ENCODE results near the gene ZSWIM9. TPM values are rescaled to one million over a fixed set of nuclear protein-coding genes. Genes with fewer than 3 reads are reported as not detected.

ZSWIM9 gene
- total and polyA plus RNA-seq, 2 experiments from 2014 or later: 1.5 to 7.0 TPM

- no peaks in the 10 kb centered on the region for H3K9me3 ChIP-seq (ENCODE audit: low read depth)
- TF ChIP-seq CTCF (IDR thresholded peaks at IDR 0.05; ENCODE audit: low read depth, low read length): no peak
- DNase-seq (ENCODE audit: low read depth in 1 of 2, low spot score in 1 of 2): no peak
- no peaks in the 10 kb centered on the region for H3K36me3 ChIP-seq
- no peak overlapping the region for H3K4me3 ChIP-seq
- no peaks in the 10 kb centered on the region for H3K4me1 ChIP-seq (ENCODE audit: low read depth)
- no peak overlapping the region for H3K27ac ChIP-seq
- no peaks in the 10 kb centered on the region for H3K27me3 ChIP-seq
Measured at GRCh38 chr19:48158210-48158790, 12.2 kb upstream of the ZSWIM9 start.

DNA sequence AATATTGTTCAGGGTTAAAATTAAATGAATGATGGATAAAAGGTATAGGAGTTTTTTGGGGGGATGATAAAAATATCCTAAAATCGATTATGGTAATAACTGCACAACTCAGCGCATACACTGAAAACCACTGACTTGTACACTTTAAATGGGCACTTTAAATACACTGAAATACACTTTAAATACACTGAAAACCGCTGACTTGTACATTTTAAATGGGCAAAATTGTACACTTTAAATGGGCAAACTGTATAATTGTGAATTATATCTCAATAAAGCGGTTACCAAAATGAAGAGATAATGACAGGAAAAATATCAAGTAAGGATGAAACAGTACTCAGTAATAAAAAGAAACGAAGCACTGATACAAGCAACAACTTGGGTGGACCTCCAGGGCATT is 1.8 kb upstream of the ZSWIM9 start:
- no peak overlapping the region for H3K27ac ChIP-seq

DNA sequence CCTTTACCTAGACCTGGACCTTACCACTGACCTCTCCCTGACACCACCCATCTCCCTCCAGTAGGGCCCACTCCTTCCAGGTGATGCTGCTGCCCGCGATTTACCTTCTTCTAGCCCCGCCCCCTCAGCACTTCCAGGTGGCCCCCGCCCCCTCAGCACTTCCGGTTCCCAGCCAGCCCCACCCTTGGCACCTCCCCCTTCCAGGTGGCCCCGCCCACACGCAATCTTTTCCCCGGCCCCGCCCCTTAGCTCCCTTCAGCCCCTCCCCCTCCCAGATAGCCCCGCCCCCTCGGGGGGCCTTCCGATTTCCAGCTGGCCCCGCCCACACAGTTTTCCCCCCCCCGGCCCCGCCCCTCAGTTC is 922 bp upstream of the ZSWIM9 start:
- peaks cover 11% of the 10 kb centered on the region for H3K36me3 ChIP-seq
- no peaks in the 10 kb centered on the region for H3K9me3 ChIP-seq (ENCODE audit: low read depth)
- H3K4me3 ChIP-seq: peak overlapping the region; percentile 84
- H3K27me3 ChIP-seq: no peaks in the 10 kb centered on the region
- TF ChIP-seq CTCF (IDR thresholded peaks at IDR 0.05; ENCODE audit: low read depth, low read length): no peak
- peak overlapping the region; percentile 12 for H3K27ac ChIP-seq
- DNase-seq (ENCODE audit: low read depth in 1 of 2, low spot score in 1 of 2): peak; percentile 68 to 82
- H3K4me1 ChIP-seq (ENCODE audit: low read depth): no peaks in the 10 kb centered on the region

More for the DNA sequence above, 1.8 kb upstream of the ZSWIM9 start:
- Histone ChIP-seq H3K36me3 (peaks cover 3% of the 10 kb centered on the region), H3K27me3 (no peaks in the 10 kb centered on the region), H3K9me3 (ENCODE audit: low read depth) (no peaks in the 10 kb centered on the region), H3K4me3 (no peak overlapping the region), H3K4me1 (ENCODE audit: low read depth) (no peaks in the 10 kb centered on the region)
- DNase-seq (ENCODE audit: low read depth in 1 of 2, low spot score in 1 of 2): no peak
- TF ChIP-seq CTCF (IDR thresholded peaks at IDR 0.05; ENCODE audit: low read depth, low read length): no peak

DNA sequence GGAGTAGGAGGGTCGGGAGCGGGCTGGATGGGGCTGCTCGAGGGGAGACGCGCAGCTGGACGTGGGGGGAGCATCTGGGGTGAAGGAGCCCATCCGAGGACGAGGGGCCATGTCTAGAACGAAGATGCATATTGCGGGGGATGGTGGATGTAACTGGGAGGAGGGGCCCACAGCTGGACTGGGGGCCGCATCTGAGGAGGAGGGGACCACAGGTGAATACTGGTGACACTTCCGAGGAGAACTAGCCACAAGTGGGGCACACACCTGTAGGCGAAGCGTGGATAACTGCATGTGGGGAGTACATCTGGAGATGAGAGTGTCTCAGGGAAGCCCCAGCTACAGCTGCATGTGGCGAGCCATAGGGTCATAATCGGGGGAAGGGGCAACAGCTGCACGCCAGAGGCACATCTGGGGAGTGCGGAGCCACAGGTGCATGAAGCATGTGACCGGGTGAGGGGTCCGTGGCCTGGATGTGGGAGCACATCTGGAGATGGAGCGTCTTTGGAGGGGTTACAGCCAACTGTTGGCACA is 402 bp downstream of the ZSWIM9 start:
- DNase-seq (ENCODE audit: low read depth in 1 of 2, low spot score in 1 of 2): no peak

GRCh38 chr19:48171710-48172109 is 1.2 kb downstream of the ZSWIM9 start:
- no peaks in the 10 kb centered on the region for H3K27me3 ChIP-seq
- no peaks in the 10 kb centered on the region for H3K9me3 ChIP-seq (ENCODE audit: low read depth)
- H3K4me3 ChIP-seq: peak overlapping the region; percentile 84
- DNase-seq (ENCODE audit: low read depth in 1 of 2, low spot score in 1 of 2): no peak
- peaks cover 11% of the 10 kb centered on the region for H3K36me3 ChIP-seq
- H3K27ac ChIP-seq: no peak overlapping the region
- TF ChIP-seq CTCF (IDR thresholded peaks at IDR 0.05; ENCODE audit: low read depth, low read length): no peak
- no peaks in the 10 kb centered on the region for H3K4me1 ChIP-seq (ENCODE audit: low read depth)

More for the DNA sequence above, 402 bp downstream of the ZSWIM9 start:
- Histone ChIP-seq H3K36me3 (peaks cover 11% of the 10 kb centered on the region), H3K27me3 (no peaks in the 10 kb centered on the region), H3K27ac (no peak overlapping the region), H3K4me1 (ENCODE audit: low read depth) (no peaks in the 10 kb centered on the region), H3K4me3 (peak overlapping the region; percentile 84), H3K9me3 (ENCODE audit: low read depth) (no peaks in the 10 kb centered on the region)
- TF ChIP-seq CTCF (IDR thresholded peaks at IDR 0.05; ENCODE audit: low read depth, low read length): no peak

Data from cardiac muscle cell (in vitro differentiated cells and primary cell).